Ovary (tissue), 3 donors: Measurements from ENCODE around the gene RMDN2.

Experiments
- CTCF ChIP-seq, 3 donors: fragments of 450-650 bp in 2 of 3; fragments of 200-600 bp in 1 of 3; IDR thresholded peaks; one replicate each; pipeline versions ENCODE4 v1.5.1 to v1.8.0; 2016 to 2022; ENCODE audit warnings: antibody characterized with exemption in 3 of 3, mild to moderate bottlenecking in 1 of 3
- POLR2A ChIP-seq: fragments of 450-650 bp; IDR thresholded peaks from one replicate; pipeline ENCODE4 v1.6.1; 2017; ENCODE audit warnings: antibody characterized with exemption, mild to moderate bottlenecking, moderate library complexity
- donor health status: DM: no; HTN: no; CAD: no.

- TF ChIP-seq CTCF (IDR thresholded peaks at IDR 0.05) (no peak), POLR2A (no peak)
These were observed 31.8 kb upstream of the RMDN2 start for GRCh38 chr2:37893327-37893726.
